Measurements from ENCODE around the gene GDE1. TPM values are rescaled to one million over a fixed set of nuclear protein-coding genes. Genes with fewer than 3 reads are reported as not detected.

GDE1 gene
- total and polyA plus RNA-seq, 5 donors from 2014 or later = 22.8 to 43.6 (median 40.2) TPM

- H3K4me1 Mint-ChIP-seq = no peaks in the 10 kb centered on the region
- DNase-seq (no peak), ATAC-seq (ENCODE audit: low read depth in 2 of 2) (no peak)
- Histone ChIP-seq H3K36me3 (ENCODE audit: control insufficient read depth, insufficient read depth, low read length) (no peaks in the 10 kb centered on the region), H3K9me3 (ENCODE audit: control insufficient read depth in 2 of 2, low read length in 2 of 2) (no peaks in the 10 kb centered on the region), H3K27me3 (ENCODE audit: control insufficient read depth, insufficient read depth, low read length) (no peaks in the 10 kb centered on the region), H3K4me1 (ENCODE audit: control insufficient read depth, insufficient read depth, low read length, poor library complexity, severe bottlenecking) (no peaks in the 10 kb centered on the region), H3K4me3 (ENCODE audit: low read depth, low read length) (no peak overlapping the region), H3K27ac (ENCODE audit: insufficient read depth, low read length, poor library complexity, severe bottlenecking) (no peak overlapping the region)
- peaks cover 0 to 3% (median 0%) of the 10 kb centered on the region in 7 donors for H3K9me3 Mint-ChIP-seq
- H3K27me3 Mint-ChIP-seq = no peaks in the 10 kb centered on the region
- no peaks in the 10 kb centered on the region for H3K36me3 Mint-ChIP-seq
- no peak overlapping the region for H3K4me3 Mint-ChIP-seq
- H3K27ac Mint-ChIP-seq = no peak overlapping the region
These were observed 39.6 kb downstream of the GDE1 start for GRCh38 chr16:19482291-19482690.

DNA sequence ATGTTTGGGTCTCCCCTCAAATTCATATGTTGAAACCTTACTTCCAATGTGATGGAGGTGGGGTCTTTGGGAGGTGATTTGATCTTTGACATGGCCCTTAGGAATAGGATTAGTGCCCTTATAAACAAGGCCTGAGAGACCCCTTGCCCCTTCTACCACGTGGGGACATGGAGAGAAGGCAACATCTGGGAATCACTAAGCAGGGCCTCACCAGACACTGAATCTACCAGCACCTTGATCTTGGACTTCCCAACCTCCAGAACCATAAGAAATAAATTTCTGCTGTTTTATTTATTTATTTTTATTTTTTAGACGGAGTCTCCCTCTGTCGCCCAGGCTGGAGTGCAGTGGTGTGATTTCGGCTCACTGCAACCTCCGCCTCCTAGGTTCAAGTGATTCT is 40.1 kb downstream of the GDE1 start:
- no peaks in the 10 kb centered on the region for H3K4me1 Mint-ChIP-seq
- H3K9me3 Mint-ChIP-seq = peaks cover 0 to 3% (median 0%) of the 10 kb centered on the region in 7 donors
- Histone ChIP-seq H3K4me3 (ENCODE audit: low read depth, low read length) (no peak overlapping the region), H3K36me3 (ENCODE audit: control insufficient read depth, insufficient read depth, low read length) (no peaks in the 10 kb centered on the region), H3K27me3 (ENCODE audit: control insufficient read depth, insufficient read depth, low read length) (no peaks in the 10 kb centered on the region), H3K27ac (ENCODE audit: insufficient read depth, low read length, poor library complexity, severe bottlenecking) (no peak overlapping the region), H3K4me1 (ENCODE audit: control insufficient read depth, insufficient read depth, low read length, poor library complexity, severe bottlenecking) (no peaks in the 10 kb centered on the region), H3K9me3 (ENCODE audit: control insufficient read depth in 2 of 2, low read length in 2 of 2) (no peaks in the 10 kb centered on the region)
- DNase-seq (no peak), ATAC-seq (ENCODE audit: low read depth in 2 of 2) (no peak)
- no peak overlapping the region for H3K4me3 Mint-ChIP-seq
- no peaks in the 10 kb centered on the region for H3K36me3 Mint-ChIP-seq
- no peaks in the 10 kb centered on the region for H3K27me3 Mint-ChIP-seq
- H3K27ac Mint-ChIP-seq = no peak overlapping the region

DNA sequence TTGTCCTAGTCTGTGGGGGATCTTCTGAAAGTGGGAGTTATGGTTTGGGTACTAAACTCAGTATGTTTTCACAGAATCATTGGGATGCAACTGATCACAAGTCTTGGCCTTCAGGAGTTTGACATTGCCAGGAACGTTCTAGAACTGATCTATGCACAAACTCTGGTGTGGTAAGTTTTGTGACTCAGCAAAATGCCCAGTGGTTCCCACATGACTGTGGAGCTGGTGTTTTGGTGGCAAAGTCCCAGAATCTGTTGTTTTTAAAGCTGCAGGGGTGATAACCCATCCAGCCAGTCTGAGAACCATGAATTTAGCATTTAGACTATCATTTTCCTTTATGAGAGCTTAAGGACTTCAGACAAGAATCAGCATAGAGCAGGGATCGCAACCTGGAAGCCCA is 40.6 kb downstream of the GDE1 start:
- Mint-ChIP-seq H3K9me3 (peaks cover 0 to 5% (median 0%) of the 10 kb centered on the region in 7 donors), H3K36me3 (no peaks in the 10 kb centered on the region), H3K4me1 (no peaks in the 10 kb centered on the region), H3K27ac (no peak overlapping the region), H3K4me3 (no peak overlapping the region), H3K27me3 (no peaks in the 10 kb centered on the region)
- DNase-seq = no peak
- Histone ChIP-seq H3K27me3 (ENCODE audit: control insufficient read depth, insufficient read depth, low read length) (no peaks in the 10 kb centered on the region), H3K4me3 (ENCODE audit: low read depth, low read length) (no peak overlapping the region), H3K4me1 (ENCODE audit: control insufficient read depth, insufficient read depth, low read length, poor library complexity, severe bottlenecking) (no peaks in the 10 kb centered on the region), H3K36me3 (ENCODE audit: control insufficient read depth, insufficient read depth, low read length) (no peaks in the 10 kb centered on the region), H3K9me3 (ENCODE audit: control insufficient read depth in 2 of 2, low read length in 2 of 2) (no peaks in the 10 kb centered on the region), H3K27ac (ENCODE audit: insufficient read depth, low read length, poor library complexity, severe bottlenecking) (no peak overlapping the region)
- ATAC-seq (ENCODE audit: low read depth in 2 of 2) = no peak

GRCh38 chr16:19479302-19479721 is 42.6 kb downstream of the GDE1 start:
- ATAC-seq (ENCODE audit: low read depth in 2 of 2) = no peak
- Histone ChIP-seq H3K9me3 (ENCODE audit: control insufficient read depth in 2 of 2, low read length in 2 of 2) (no peaks in the 10 kb centered on the region), H3K36me3 (ENCODE audit: control insufficient read depth, insufficient read depth, low read length) (no peaks in the 10 kb centered on the region), H3K27me3 (ENCODE audit: control insufficient read depth, insufficient read depth, low read length) (no peaks in the 10 kb centered on the region), H3K4me1 (ENCODE audit: control insufficient read depth, insufficient read depth, low read length, poor library complexity, severe bottlenecking) (no peaks in the 10 kb centered on the region), H3K4me3 (ENCODE audit: low read depth, low read length) (no peak overlapping the region), H3K27ac (ENCODE audit: insufficient read depth, low read length, poor library complexity, severe bottlenecking) (no peak overlapping the region)
- Mint-ChIP-seq H3K9me3 (peaks cover 0 to 5% (median 0%) of the 10 kb centered on the region in 7 donors), H3K4me1 (no peaks in the 10 kb centered on the region), H3K36me3 (no peaks in the 10 kb centered on the region), H3K4me3 (no peak overlapping the region), H3K27ac (no peak overlapping the region), H3K27me3 (no peaks in the 10 kb centered on the region)
- no peak for DNase-seq

- no peak overlapping the region for H3K27ac ChIP-seq (ENCODE audit: insufficient read depth, low read length, poor library complexity, severe bottlenecking)
- no peaks in the 10 kb centered on the region for H3K9me3 ChIP-seq (ENCODE audit: control insufficient read depth in 2 of 2, low read length in 2 of 2)
- no peaks in the 10 kb centered on the region for H3K27me3 Mint-ChIP-seq
- no peak overlapping the region for H3K27ac Mint-ChIP-seq
- H3K4me1 ChIP-seq (ENCODE audit: control insufficient read depth, insufficient read depth, low read length, poor library complexity, severe bottlenecking) = no peaks in the 10 kb centered on the region
- no peak overlapping the region for H3K4me3 ChIP-seq (ENCODE audit: low read depth, low read length)
- H3K36me3 ChIP-seq (ENCODE audit: control insufficient read depth, insufficient read depth, low read length) = no peaks in the 10 kb centered on the region
- H3K36me3 Mint-ChIP-seq = no peaks in the 10 kb centered on the region
- no peak for DNase-seq
- ATAC-seq (ENCODE audit: low read depth in 2 of 2) = no peak
- no peaks in the 10 kb centered on the region for H3K27me3 ChIP-seq (ENCODE audit: control insufficient read depth, insufficient read depth, low read length)
- H3K4me1 Mint-ChIP-seq = no peaks in the 10 kb centered on the region
- no peak overlapping the region for H3K4me3 Mint-ChIP-seq
- peaks cover 0 to 5% (median 0%) of the 10 kb centered on the region in 7 donors for H3K9me3 Mint-ChIP-seq
These were observed 43.4 kb downstream of the GDE1 start for GRCh38 chr16:19478505-19478904.

DNA sequence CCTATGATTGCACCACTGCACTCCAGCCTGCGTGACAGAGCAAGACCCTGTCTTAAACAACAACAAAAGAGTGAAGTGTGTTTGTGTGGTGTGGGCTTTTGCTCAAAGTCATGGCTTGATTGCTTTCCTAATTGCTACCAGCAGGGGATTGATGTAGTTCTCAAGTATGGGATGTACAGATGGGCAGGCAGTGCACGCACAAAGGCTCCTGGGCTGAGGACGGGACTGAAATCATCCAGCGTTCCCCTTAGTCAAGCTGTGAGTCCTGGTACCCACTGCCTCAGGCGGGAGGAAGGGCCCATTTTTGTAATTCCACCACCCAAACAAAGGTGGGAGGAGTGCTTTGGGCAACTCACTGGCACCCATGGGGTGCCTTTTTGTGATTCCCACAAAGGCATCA is 47.3 kb downstream of the GDE1 start:
- ATAC-seq (ENCODE audit: low read depth in 2 of 2) (no peak), DNase-seq (no peak)
- H3K27me3 Mint-ChIP-seq = no peaks in the 10 kb centered on the region
- no peaks in the 10 kb centered on the region for H3K4me1 Mint-ChIP-seq
- no peaks in the 10 kb centered on the region for H3K9me3 ChIP-seq (ENCODE audit: control insufficient read depth in 2 of 2, low read length in 2 of 2)
- H3K9me3 Mint-ChIP-seq = peaks cover 0 to 5% (median 0%) of the 10 kb centered on the region in 7 donors
- no peak overlapping the region for H3K4me3 Mint-ChIP-seq
- H3K4me1 ChIP-seq (ENCODE audit: control insufficient read depth, insufficient read depth, low read length, poor library complexity, severe bottlenecking) = no peaks in the 10 kb centered on the region
- no peak overlapping the region for H3K27ac ChIP-seq (ENCODE audit: insufficient read depth, low read length, poor library complexity, severe bottlenecking)
- no peak overlapping the region for H3K27ac Mint-ChIP-seq
- no peaks in the 10 kb centered on the region for H3K27me3 ChIP-seq (ENCODE audit: control insufficient read depth, insufficient read depth, low read length)
- H3K36me3 Mint-ChIP-seq = no peaks in the 10 kb centered on the region
- H3K4me3 ChIP-seq (ENCODE audit: low read depth, low read length) = no peak overlapping the region
- no peaks in the 10 kb centered on the region for H3K36me3 ChIP-seq (ENCODE audit: control insufficient read depth, insufficient read depth, low read length)

DNA sequence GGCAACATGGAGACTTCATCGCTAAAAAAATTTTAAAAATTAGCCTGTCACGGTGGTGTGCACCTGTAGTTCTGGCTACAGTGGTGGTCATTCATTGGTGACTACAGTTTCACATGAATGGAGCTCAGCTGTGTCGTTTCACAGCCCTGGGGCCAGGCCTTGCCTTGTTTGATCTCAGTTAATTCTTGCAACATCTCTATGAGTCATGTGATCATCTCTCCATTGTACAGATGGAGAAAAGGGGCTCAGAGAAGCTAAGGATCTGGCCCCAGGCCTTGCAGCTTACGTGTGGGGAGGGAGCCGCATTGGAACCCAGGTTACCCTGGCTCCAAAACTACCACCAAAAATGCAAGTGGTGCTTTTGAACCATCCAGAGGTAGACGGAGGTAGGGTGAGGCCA is 49.4 kb downstream of the GDE1 start:
- no peaks in the 10 kb centered on the region for H3K36me3 ChIP-seq (ENCODE audit: control insufficient read depth, insufficient read depth, low read length)
- H3K27me3 ChIP-seq (ENCODE audit: control insufficient read depth, insufficient read depth, low read length) = no peaks in the 10 kb centered on the region
- no peak overlapping the region for H3K27ac ChIP-seq (ENCODE audit: insufficient read depth, low read length, poor library complexity, severe bottlenecking)
- Mint-ChIP-seq H3K27me3 (no peaks in the 10 kb centered on the region), H3K4me1 (no peaks in the 10 kb centered on the region), H3K36me3 (no peaks in the 10 kb centered on the region), H3K27ac (no peak overlapping the region), H3K9me3 (peaks cover 0 to 2% (median 0%) of the 10 kb centered on the region in 7 donors), H3K4me3 (no peak overlapping the region)
- ATAC-seq (ENCODE audit: low read depth in 2 of 2) = no peak
- DNase-seq = no peak
- no peaks in the 10 kb centered on the region for H3K9me3 ChIP-seq (ENCODE audit: control insufficient read depth in 2 of 2, low read length in 2 of 2)
- no peak overlapping the region for H3K4me3 ChIP-seq (ENCODE audit: low read depth, low read length)
- no peaks in the 10 kb centered on the region for H3K4me1 ChIP-seq (ENCODE audit: control insufficient read depth, insufficient read depth, low read length, poor library complexity, severe bottlenecking)

GRCh38 chr16:19468300-19468699 is 53.6 kb downstream of the GDE1 start:
- H3K4me3 ChIP-seq (ENCODE audit: low read depth, low read length) = no peak overlapping the region
- Mint-ChIP-seq H3K4me1 (no peaks in the 10 kb centered on the region), H3K27ac (no peak overlapping the region), H3K27me3 (no peaks in the 10 kb centered on the region), H3K36me3 (no peaks in the 10 kb centered on the region), H3K4me3 (no peak overlapping the region), H3K9me3 (peaks cover 0 to under 1% (median 0%) of the 10 kb centered on the region in 7 donors)
- H3K27me3 ChIP-seq (ENCODE audit: control insufficient read depth, insufficient read depth, low read length) = no peaks in the 10 kb centered on the region
- H3K36me3 ChIP-seq (ENCODE audit: control insufficient read depth, insufficient read depth, low read length) = no peaks in the 10 kb centered on the region
- no peak for DNase-seq
- H3K4me1 ChIP-seq (ENCODE audit: control insufficient read depth, insufficient read depth, low read length, poor library complexity, severe bottlenecking) = no peaks in the 10 kb centered on the region
- H3K27ac ChIP-seq (ENCODE audit: insufficient read depth, low read length, poor library complexity, severe bottlenecking) = no peak overlapping the region
- no peaks in the 10 kb centered on the region for H3K9me3 ChIP-seq (ENCODE audit: control insufficient read depth in 2 of 2, low read length in 2 of 2)
- ATAC-seq (ENCODE audit: low read depth in 2 of 2) = no peak
